Esophagus muscularis mucosa (tissue), 4 donors: ENCODE measurements around the gene HSFX1. TPM values are rescaled to one million over a fixed set of nuclear protein-coding genes. Genes with fewer than 3 reads are reported as not detected.
A peak's percentile ranks its signal among the peaks of the same experiment; 100 is the strongest.

Experiments
- DNase-seq: peaks from one replicate; pipeline ENCODE4 v3.0.0-alpha.2; 2017; ENCODE audit errors: extremely low spot score
- H3K27ac ChIP-seq, 4 donors: fragments of 200-600 bp; sonication (generic); replicated peaks in 1 of 4; 1 replicate in 3 of 4; 2 replicates in 1 of 4; pipeline ENCODE4 v1.5.1; 2016 to 2019; ENCODE audit warnings: mild to moderate bottlenecking in 1 of 4
- H3K27me3 ChIP-seq, 4 donors: fragments of 200-600 bp; sonication (generic); one replicate each; pipeline versions ENCODE4 v1.5.1 to v1.6.0; 2016 to 2019
- H3K36me3 ChIP-seq, 4 donors: fragments of 200-600 bp; sonication (generic); one replicate each; pipeline ENCODE4 v1.5.1; 2016 to 2019
- H3K4me1 ChIP-seq, 4 donors: fragments of 200-600 bp; sonication (generic); one replicate each; pipeline ENCODE4 v1.5.1; 2016 to 2019
- H3K4me3 ChIP-seq, 4 donors: fragments of 200-600 bp; sonication (generic); 1 replicate in 2 of 4; 2 replicates in 2 of 4; pipeline ENCODE4 v1.5.1; 2016 to 2019; ENCODE audit warnings: mild to moderate bottlenecking in 4 of 4, moderate library complexity in 1 of 4
- H3K9me3 ChIP-seq, 4 donors: fragments of 200-600 bp; sonication (generic); 1 replicate in 3 of 4; 2 replicates in 1 of 4; pipeline ENCODE4 v1.5.1; 2016 to 2019
- CTCF ChIP-seq, 3 experiments: fragments of 200-600 bp in 2 of 3; fragments of 450-650 bp in 1 of 3; sonication (generic) in 2 of 3; IDR thresholded peaks; one replicate each; pipeline ENCODE4 v1.5.1; 2017 to 2019; ENCODE audit warnings: antibody characterized with exemption in 3 of 3, mild to moderate bottlenecking in 2 of 3, moderate library complexity in 1 of 3
- EP300 ChIP-seq: sonication (generic); formaldehyde crosslinking; IDR thresholded peaks from one replicate; pipeline ENCODE4 v1.6.1; 2017; ENCODE audit warnings: antibody characterized with exemption
- POLR2A ChIP-seq: fragments of 450-650 bp; IDR thresholded peaks from one replicate; pipeline ENCODE4 v1.6.1; 2017; ENCODE audit warnings: antibody characterized with exemption, moderate library complexity, mild to moderate bottlenecking, low read depth
- POLR2AphosphoS5 ChIP-seq, 2 donors: sonication (generic); formaldehyde crosslinking; IDR thresholded peaks; one replicate each; pipeline ENCODE4 v1.6.1; 2017; ENCODE audit warnings: antibody characterized with exemption in 2 of 2
- WGBS: methylation state at CpG from one replicate; pipeline ENCODE4 v1.1.5; 2018; 5-methylcytosine and 5-hydroxymethylcytosine counted together
- intact Hi-C: fragments of 100-400 bp; cut with DNase I; formaldehyde crosslinking; loops from one replicate; pipeline ENCODE4 v1.15.1; 2023
- small RNA-seq, 3 donors: library from RNA; depleted of rRNA; stranded (forward); fragments of <200 nt; gene quantifications; one replicate each; pipeline ENCODE3, GENCODE V24; 2016
- total RNA-seq, 4 donors: library from RNA; depleted of rRNA; stranded (reverse); fragments of >200 nt; gene quantifications; one replicate each; pipeline versions ENCODE4 v1.1.0 to v1.2.1, GENCODE V29; 2016

The HSFX1 gene
- total RNA-seq, 4 donors from 2014 or later: 0.78 to 2.0 (median 1.2) TPM

DNA sequence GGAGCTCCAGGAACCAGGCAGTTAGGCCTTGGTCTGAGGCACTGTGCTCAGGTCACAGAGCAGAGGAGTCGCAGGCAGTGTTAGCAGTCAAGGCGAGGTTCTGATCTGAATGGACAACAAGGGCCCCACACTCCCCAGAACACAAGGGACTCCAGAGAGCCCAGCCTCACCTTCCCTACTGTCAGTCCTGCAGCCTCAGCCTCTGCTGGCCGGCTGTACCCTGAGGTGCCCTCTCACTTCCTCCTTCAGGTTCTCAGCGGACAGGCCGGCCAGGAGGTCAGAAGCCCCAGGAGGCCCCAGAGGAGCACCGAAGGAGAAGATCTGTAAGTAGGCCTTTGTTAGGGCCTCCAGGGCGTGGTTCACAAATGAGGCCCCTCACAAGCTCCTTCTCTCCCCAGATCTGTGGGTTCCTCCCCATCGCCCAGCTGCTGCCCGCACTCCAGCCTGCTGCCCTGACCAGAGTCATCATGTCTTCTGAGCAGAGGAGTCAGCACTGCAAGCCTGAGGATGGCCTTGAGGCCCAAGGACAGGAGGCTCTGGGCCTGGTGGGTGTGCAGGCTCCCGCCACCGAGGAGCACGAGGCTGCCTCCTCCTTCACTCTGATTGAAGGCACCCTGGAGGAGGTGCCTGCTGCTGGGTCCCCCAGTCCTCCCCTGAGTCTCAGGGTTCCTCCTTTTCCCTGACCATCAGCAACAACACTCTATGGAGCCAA, 34.0 kb downstream of the HSFX1 start:
- no peaks in the 10 kb centered on the region for H3K9me3 ChIP-seq

GRCh38 chrX:149818652-149819051, 44.8 kb downstream of the HSFX1 start:
- H3K27ac ChIP-seq: no peak overlapping the region
- TF ChIP-seq CTCF (IDR thresholded peaks at IDR 0.05) (no peak), EP300 (no peak)
- no peaks in the 10 kb centered on the region for H3K9me3 ChIP-seq
- WGBS: 59% methylated on average over 1 of the region's 1 CpG
- H3K36me3 ChIP-seq: no peaks in the 10 kb centered on the region
- intact Hi-C loops: no loop called here
- H3K4me1 ChIP-seq: no peaks in the 10 kb centered on the region
- no peak for DNase-seq
- H3K27me3 ChIP-seq: no peaks in the 10 kb centered on the region
- no peak overlapping the region for H3K4me3 ChIP-seq

More for the DNA sequence above, 34.0 kb downstream of the HSFX1 start:
- WGBS: 92% methylated on average over 2 of the region's 12 CpGs
- no peak overlapping the region for H3K4me3 ChIP-seq
- no peak for TF ChIP-seq EP300
- TF ChIP-seq POLR2AphosphoS5 (IDR thresholded peaks at IDR 0.05): no peak
- TF ChIP-seq POLR2A: no peak
- TF ChIP-seq CTCF (IDR thresholded peaks at IDR 0.05): no peak
- H3K4me1 ChIP-seq: no peaks in the 10 kb centered on the region
- no peak overlapping the region for H3K27ac ChIP-seq
- no peaks in the 10 kb centered on the region for H3K36me3 ChIP-seq
- DNase-seq: no peak
- H3K27me3 ChIP-seq: no peaks in the 10 kb centered on the region
- intact Hi-C loops: no loop called here

DNA sequence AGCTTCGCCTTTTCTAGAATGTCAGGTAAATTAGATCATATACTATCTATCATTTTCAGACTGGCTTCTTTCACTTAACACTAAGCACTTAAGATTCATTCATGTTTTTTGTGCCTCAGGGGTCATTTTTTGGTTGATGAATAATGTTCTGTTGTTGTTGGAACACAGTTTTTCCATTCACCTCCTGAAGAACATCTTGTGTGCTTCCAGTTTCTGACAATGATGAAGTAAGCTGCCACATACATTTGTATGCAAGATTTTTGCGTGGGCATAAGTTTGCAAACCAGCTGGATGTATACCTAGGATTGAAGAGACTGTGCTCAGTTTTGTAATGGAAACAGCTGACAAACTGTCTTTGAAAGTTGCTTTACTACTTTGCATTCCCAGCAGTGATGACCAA, 45.5 kb downstream of the HSFX1 start:
- no peak for DNase-seq
- intact Hi-C loops: no loop called here

GRCh38 chrX:149825424-149825823, 51.6 kb downstream of the HSFX1 start:
- intact Hi-C loops: no loop called here
- H3K36me3 ChIP-seq: no peaks in the 10 kb centered on the region
- no peaks in the 10 kb centered on the region for H3K9me3 ChIP-seq
- WGBS: 14% methylated on average over 3 of the region's 3 CpGs
- peaks cover 0 to 7% (median 4%) of the 10 kb centered on the region in 4 donors for H3K4me1 ChIP-seq
- TF ChIP-seq POLR2AphosphoS5 (IDR thresholded peaks at IDR 0.05): no peak
- TF ChIP-seq EP300: no peak
- peak in 2 of 3 experiments; percentile 10 to 20 for TF ChIP-seq CTCF (IDR thresholded peaks at IDR 0.05)
- no peak for TF ChIP-seq POLR2A
- no peak overlapping the region for H3K4me3 ChIP-seq
- H3K27me3 ChIP-seq: no peaks in the 10 kb centered on the region
- H3K27ac ChIP-seq: no peak overlapping the region
- no peak for DNase-seq

More for the DNA sequence above, 45.5 kb downstream of the HSFX1 start:
- H3K4me3 ChIP-seq: no peak overlapping the region
- WGBS: 58% methylated on average over 2 of the region's 2 CpGs
- TF ChIP-seq POLR2A (no peak), CTCF (IDR thresholded peaks at IDR 0.05) (no peak), POLR2AphosphoS5 (IDR thresholded peaks at IDR 0.05) (no peak), EP300 (no peak)
- no peaks in the 10 kb centered on the region for H3K36me3 ChIP-seq
- H3K9me3 ChIP-seq: no peaks in the 10 kb centered on the region
- H3K27me3 ChIP-seq: no peaks in the 10 kb centered on the region
- no peaks in the 10 kb centered on the region for H3K4me1 ChIP-seq
- no peak overlapping the region for H3K27ac ChIP-seq

Small RNA genes within 50 kb of the gene (small RNA-seq; reads per million reads assigned to genes)
- gene AC244098.1: 0 reads per million in 3 donors
- 0 reads per million in 3 donors for gene AC244098.2
- gene AC244098.3: 0 reads per million in 3 donors

Other genes with a start within 250 kb of the HSFX1 start
- gene EOLA1, start 233.1 kb upstream of the HSFX1 start, total RNA-seq: 10 to 100 TPM; 11.9 to 33.6 (median 17.8) TPM
- gene HSFX3, start 224.1 kb upstream of the HSFX1 start, total RNA-seq: not detected
- gene MAGEA9B, start 186.6 kb upstream of the HSFX1 start, total RNA-seq: not detected
- under 1 TPM in 1 of 4 donors, not detected in 3; 0.45 TPM for gene HSFX2, start 178.8 kb upstream of the HSFX1 start, total RNA-seq
- 10 to 100 TPM; 11.2 to 26.2 (median 16.5) TPM for gene TMEM185A, start 142.3 kb upstream of the HSFX1 start, total RNA-seq
- not detected for gene MAGEA11, start 62.0 kb upstream of the HSFX1 start, total RNA-seq
- gene MAGEA9, start 7.9 kb downstream of the HSFX1 start, total RNA-seq: not detected
- not detected for gene MAGEA8, start 107.1 kb downstream of the HSFX1 start, total RNA-seq
- gene HSFX4, start 155.5 kb downstream of the HSFX1 start, total RNA-seq: not detected
- gene EOLA2, start 164.4 kb downstream of the HSFX1 start, total RNA-seq: 10 to 100 TPM; 15.4 to 24.0 (median 21.5) TPM